Superior temporal gyrus (tissue), 1 donor: ENCODE measurements around the gene LRRC63.
"Not testable (repeated sequence)": the region's sequence is repeated elsewhere in the genome, so short reads cannot be mapped to it uniquely, and the experiment has no call there.

Source experiments
- DNase-seq: peaks from one replicate; pipeline ENCODE4 v3.0.0-alpha.2; 2016; ENCODE audit errors: extremely low spot score

LRRC63 gene

GRCh38 chr13:46181840-46182490 lies 29.8 kb upstream of the LRRC63 start, which contains the start of gene LCP1:
Gene LCP1 (minus strand): TSS chr13:46182177. CDS start chr13:46159662, 22,515 bp downstream.
- no peak for DNase-seq

GRCh38 chr13:46182491-46182877 lies 29.2 kb upstream of the LRRC63 start:
- no peak for DNase-seq

GRCh38 chr13:46183018-46183946 lies 28.4 kb upstream of the LRRC63 start:
- no peak for DNase-seq

GRCh38 chr13:46184277-46184699 lies 27.4 kb upstream of the LRRC63 start:
- DNase-seq = no peak

GRCh38 chr13:46185634-46186033 lies 26.1 kb upstream of the LRRC63 start:
- no peak for DNase-seq

- DNase-seq = no peak
These were observed 19.3 kb upstream of the LRRC63 start for GRCh38 chr13:46192412-46192811.

- DNase-seq = no peak
These were observed 16.7 kb upstream of the LRRC63 start for GRCh38 chr13:46195016-46195415.

- no peak for DNase-seq
These were observed 14.3 kb upstream of the LRRC63 start for GRCh38 chr13:46197299-46198048.

GRCh38 chr13:46198696-46199193 lies 13.0 kb upstream of the LRRC63 start:
- no peak for DNase-seq

GRCh38 chr13:46202188-46202795 lies 9.4 kb upstream of the LRRC63 start:
- no peak for DNase-seq

GRCh38 chr13:46202966-46203365 lies 8.8 kb upstream of the LRRC63 start:
- DNase-seq = no peak

GRCh38 chr13:46206143-46206542 lies 5.6 kb upstream of the LRRC63 start:
- DNase-seq = no peak

GRCh38 chr13:46207828-46208227 lies 3.9 kb upstream of the LRRC63 start:
- DNase-seq = no peak

GRCh38 chr13:46210362-46211083 lies 1.2 kb upstream of the LRRC63 start:
- DNase-seq = peak; percentile 24

- peak; percentile 57 for DNase-seq
These were observed 629 bp upstream of the LRRC63 start for GRCh38 chr13:46211116-46211482.

- DNase-seq = peak; percentile 16
These were observed 1.5 kb downstream of the LRRC63 start for GRCh38 chr13:46213242-46213641.

- not testable (repeated sequence) for DNase-seq
These were observed 3.0 kb downstream of the LRRC63 start for GRCh38 chr13:46214741-46215140.

GRCh38 chr13:46220234-46220633 lies 8.5 kb downstream of the LRRC63 start:
- DNase-seq = not testable (repeated sequence)

GRCh38 chr13:46229251-46229650 lies 17.5 kb downstream of the LRRC63 start:
- no peak for DNase-seq

- no peak for DNase-seq
These were observed 20.6 kb downstream of the LRRC63 start for GRCh38 chr13:46232281-46232680.

- DNase-seq = no peak
These were observed 23.6 kb downstream of the LRRC63 start for GRCh38 chr13:46235286-46235685.
